K562 (cell line): ENCODE results near the gene GFI1B. TPM values are rescaled to one million over a fixed set of nuclear protein-coding genes. Genes with fewer than 3 reads are reported as not detected.
A peak's percentile ranks its signal among the peaks of the same experiment; 100 is the strongest.

Source experiments
- ATAC-seq: fragments of 200-7000 bp; cut with Tn5 transposase; 3 replicates; pipeline ENCODE4 v1.9.1; 2020; ENCODE audit warnings: moderate library complexity
- Bru-seq: library from RNA; stranded (reverse); fragments of 400-500 nt; gene quantifications from one replicate; lab custom pipeline; 2021; lab: Mats Ljungman, UMichigan
- BruChase-seq, 2 experiments: library from RNA; stranded (reverse); fragments of 400-500 nt; gene quantifications; one replicate each; lab custom pipeline; 2021; lab: Mats Ljungman, UMichigan
- BruUV-seq: library from RNA; stranded (reverse); fragments of 400-500 nt; replicated peaks from 2 replicates; lab custom pipeline; 2021; lab: Mats Ljungman, UMichigan
- CTCF ChIA-PET: fragments of 300-600 bp; formaldehyde crosslinking; extraction: SDS; loops from one replicate; lab custom pipeline; 2021; ENCODE audit warnings: low intra/inter-chr PET ratio; lab: Yijun Ruan, JAX
- POLR2A ChIA-PET: fragments of 300-600, 350-650 bp; sonication (Branson Sonifier 250); formaldehyde crosslinking; extraction: SDS; loops from one replicate; lab custom pipeline; 2021; ENCODE audit warnings: antibody characterized with exemption, inconsistent platforms; lab: Yijun Ruan, JAX
- DNase-seq, 4 experiments: peaks; one replicate each; pipeline versions ENCODE4 v3.0.0 to v3.0.0-alpha.2; 2011 to 2018; ENCODE audit warnings: low spot score in 3 of 4, mixed read lengths in 3 of 4; ENCODE audit errors: extremely low read depth in 1 of 4
- FAIRE-seq: peaks from 2 replicates; lab custom pipeline; 2011; peaks lifted over from hg19 to GRCh38; lab: Jason Lieb, UNC
- H2AFZ ChIP-seq: 2 replicates; pipeline ENCODE4 v1.6.0; 2011; ENCODE audit warnings: low read depth, low read length, control low read depth, inconsistent platforms
- H3K27ac ChIP-seq: fragments of 200-600 bp; 3 replicates; pipeline ENCODE4 v1.8.0; 2011; ENCODE audit warnings: low read depth, mild to moderate bottlenecking, control low read depth, inconsistent platforms, low read length, moderate library complexity, mixed read lengths; ENCODE audit errors: extremely low read depth
- H3K27me3 ChIP-seq, 2 experiments: fragments of 300-600 bp in 1 of 2; 2 replicates in 1 of 2; 3 replicates in 1 of 2; pipeline versions ENCODE4 v1.6.0 to v1.8.0; 2011; ENCODE audit warnings: inconsistent platforms in 2 of 2, low read length in 2 of 2, mild to moderate bottlenecking in 1 of 2, mixed read lengths in 1 of 2, moderate library complexity in 1 of 2; ENCODE audit not compliant: control insufficient read depth in 2 of 2, insufficient read depth in 2 of 2
- H3K36me3 ChIP-seq: fragments of 300-600 bp; 3 replicates; pipeline ENCODE4 v1.8.0; 2011; ENCODE audit warnings: mild to moderate bottlenecking, low read length, inconsistent platforms; ENCODE audit not compliant: control insufficient read depth, insufficient read depth
- H3K4me1 ChIP-seq, 2 experiments: fragments of 200-600 bp in 1 of 2; replicated peaks in 1 of 2; 2 replicates in 1 of 2; 3 replicates in 1 of 2; pipeline versions ENCODE4 v1.5.1 to v1.8.0; 2011; ENCODE audit warnings: inconsistent platforms in 2 of 2, low read length in 2 of 2, mild to moderate bottlenecking in 1 of 2, mixed read lengths in 1 of 2, moderate library complexity in 1 of 2; ENCODE audit not compliant: control insufficient read depth in 2 of 2, insufficient read depth in 2 of 2
- H3K4me2 ChIP-seq: 2 replicates; pipeline ENCODE4 v1.6.1; 2011; ENCODE audit warnings: low read length, control low read depth, inconsistent platforms, mixed read lengths; ENCODE audit not compliant: insufficient read depth
- H3K4me3 ChIP-seq: fragments of 200-600 bp; sonication (generic), shearing (Covaris generic); 2 replicates; pipeline ENCODE4 v1.5.1; 2016; ENCODE audit warnings: control low read depth, inconsistent platforms
- H3K79me2 ChIP-seq: fragments of 200-600 bp; 3 replicates; pipeline ENCODE4 v1.8.0; 2011; ENCODE audit warnings: low read length, inconsistent platforms; ENCODE audit not compliant: control insufficient read depth, insufficient read depth
- H3K9ac ChIP-seq, 2 experiments: 2 replicates each; pipeline versions ENCODE4 v1.6.0 to v1.6.1; 2011; ENCODE audit warnings: low read depth in 2 of 2, low read length in 2 of 2, control low read depth in 1 of 2, inconsistent platforms in 1 of 2, mild to moderate bottlenecking in 1 of 2, mixed read lengths in 1 of 2; ENCODE audit not compliant: insufficient read depth in 1 of 2
- H3K9me1 ChIP-seq: one replicate; pipeline ENCODE4 v1.6.0; 2011; ENCODE audit warnings: inconsistent platforms, mild to moderate bottlenecking, low read length, moderate library complexity; ENCODE audit not compliant: control insufficient read depth, insufficient read depth
- H3K9me3 ChIP-seq: replicated peaks from 2 replicates; pipeline ENCODE4 v1.5.1; 2011; ENCODE audit warnings: low read depth, low read length, inconsistent platforms; ENCODE audit not compliant: control insufficient read depth, insufficient read depth
- H4K20me1 ChIP-seq: replicated peaks from 2 replicates; pipeline ENCODE4 v1.6.1; 2011; ENCODE audit warnings: low read length, inconsistent platforms, mixed read lengths; ENCODE audit not compliant: control insufficient read depth, insufficient read depth
- ATF4 ChIP-seq: fragments of 450-650 bp; formaldehyde crosslinking; IDR thresholded peaks from 2 replicates; pipeline ENCODE4 v1.4.0; 2022; ENCODE audit warnings: mild to moderate bottlenecking, moderate library complexity
- BRF1 ChIP-seq: IDR thresholded peaks from 3 replicates; pipeline ENCODE4 v1.6.1; 2011; ENCODE audit warnings: borderline replicate concordance, mild to moderate bottlenecking; ENCODE audit not compliant: insufficient read length; ENCODE audit errors: extremely low read depth
- CXXC5 ChIP-seq: fragments of 250-450 bp; sonication (Bioruptor Pico); IDR thresholded peaks from 2 replicates; pipeline ENCODE4 v1.8.0; 2022; ENCODE audit warnings: inconsistent platforms, mild to moderate bottlenecking, moderate library complexity
- MTA1 ChIP-seq: fragments of 450-650 bp; IDR thresholded peaks from 2 replicates; pipeline ENCODE4 v1.6.1; 2017; ENCODE audit warnings: borderline replicate concordance
- SNRNP70 ChIP-seq: fragments of 200-400 bp; formaldehyde crosslinking; optimal IDR thresholded peaks from 2 replicates; pipeline ENCODE3; 2017; ENCODE audit warnings: low read depth, low read length
- SPI1 ChIP-seq: IDR thresholded peaks from 2 replicates; pipeline ENCODE4 v1.6.1; 2011; ENCODE audit warnings: low read depth, low read length, control low read depth, borderline replicate concordance
- TBP ChIP-seq: optimal IDR thresholded peaks from 2 replicates; pipeline ENCODE3; 2011; ENCODE audit warnings: low read depth, low read length, improper control_type of control experiment
- ZBTB2 ChIP-seq: fragments of 450-650 bp; IDR thresholded peaks from 2 replicates; pipeline ENCODE4 v1.6.1; 2016; ENCODE audit warnings: antibody characterized with exemption
- ZNF311 ChIP-seq: fragments of 250-450 bp; sonication (Bioruptor Pico); IDR thresholded peaks from 2 replicates; pipeline ENCODE4 v1.4.0; 2020; ENCODE audit warnings: mild to moderate bottlenecking, moderate library complexity
- WGBS: fragments of 100-300 bp; shearing (Covaris generic); methylation state at CpG from one replicate; pipeline ENCODE4 v1.1.6; 2016; ENCODE audit warnings: low coverage, mixed read lengths; ENCODE audit not compliant: insufficient coverage; ENCODE audit errors: missing lambda C conversion rate; 5-methylcytosine and 5-hydroxymethylcytosine counted together
- in situ Hi-C: fragments of 300-500 bp; cut with MboI; formaldehyde crosslinking; loops from 4 replicates; pipeline ENCODE4 v1.15.0; 2018; ENCODE audit warnings: inconsistent platforms, mixed read lengths
- intact Hi-C: fragments of 100-400 bp; cut with micrococcal nuclease; formaldehyde crosslinking; loops from 2 replicates; pipeline ENCODE4 v1.14.2; 2022
- long read RNA-seq, 3 experiments: library from polyadenylated mRNA in 2 of 3; library from RNA in 1 of 3; unstranded in 2 of 3; stranded (forward) in 1 of 3; transcript quantifications; one replicate each; pipeline ENCODE4 v2.0.0, GENCODE V29; 2019 to 2022
- polyA minus RNA-seq, 3 experiments: library from RNA; depleted of rRNA, polyadenylated mRNA; stranded (reverse); fragments of >200 nt; gene quantifications; 2 replicates each; pipeline ENCODE4 v1.2.3, GENCODE V29; 2011
- polyA plus RNA-seq, 8 experiments: library from polyadenylated mRNA; depleted of rRNA in 4 of 8; stranded (reverse) in 5 of 8; unstranded in 3 of 8; fragments of >200 nt; fragmentation: Nextera tagmentation in 2 of 8; fragmentation: Illumina TruSeq in 1 of 8; extraction: Ambion mirVana in 2 of 8; extraction: Trizol in 1 of 8; gene quantifications; 2 replicates each; pipeline versions ENCODE4 v1.2.1 to v1.2.3, GENCODE V29; 2011 to 2014; ENCODE audit warnings: inconsistent platforms in 1 of 8, missing spikeins in 1 of 8
- total RNA-seq, 7 experiments: library from RNA; depleted of rRNA in 6 of 7; stranded (reverse); fragments of >200 nt in 6 of 7; fragmentation: Illumina TruSeq in 2 of 7; extraction: Trizol in 2 of 7; gene quantifications; 2 replicates each; pipeline versions ENCODE4 v1.2.1 to v1.2.3, GENCODE V29; 2011 to 2021; ENCODE audit warnings: low replicate concordance in 1 of 7
- TF ChIP-seq, protein P1 (sequence below), 2 experiments: fragments of 250-450 bp in 1 of 2; fragments of 450-650 bp in 1 of 2; sonication (Bioruptor Pico) in 1 of 2; IDR thresholded peaks; 2 replicates each; pipeline versions ENCODE4 v1.6.1 to v1.8.0; 2016 to 2021; ENCODE audit warnings: mild to moderate bottlenecking in 2 of 2, moderate library complexity in 2 of 2, missing compliant biosample characterization in 1 of 2, missing genetic modification characterization in 1 of 2

GFI1B gene
- total RNA-seq (2011; cell fraction: chromatin; rRNA removed; ENCODE audit: low replicate concordance): 11.1 and 39.0 TPM in 2 replicates
- 28.2 and 30.4 TPM in 2 replicates for total RNA-seq (2011; cell fraction: nucleolus; rRNA removed)
- 20.0 and 26.4 TPM in 2 replicates for total RNA-seq (2011; cell fraction: nucleoplasm; rRNA removed)
- total RNA-seq (2014; rRNA removed) (40.3 and 62.9 TPM in 2 replicates), total RNA-seq (2014; rRNA removed; fragmentation: Illumina TruSeq; extraction: Trizol) (17.5 and 20.1 TPM in 2 replicates), total RNA-seq (2015; rRNA removed; fragmentation: Illumina TruSeq; extraction: Trizol) (34.5 and 34.6 TPM in 2 replicates), total RNA-seq (2021) (73.4 and 75.7 TPM in 2 replicates), polyA plus RNA-seq (2011; rRNA removed) (34.4 and 57.7 TPM in 2 replicates), polyA plus RNA-seq (2014; fragmentation: Illumina TruSeq; extraction: Trizol) (51.8 and 73.3 TPM in 2 replicates), polyA plus RNA-seq (2014; fragmentation: Nextera tagmentation; extraction: Ambion mirVana) (10 to 100 TPM in 1 of 2 experiments, 1 to 10 TPM in 1; 8.0 to 19.1 TPM), polyA plus RNA-seq (2014; rRNA removed) (47.2 and 50.1 TPM in 2 replicates), polyA minus RNA-seq (2011; rRNA and poly(A)+ RNA removed) (16.7 and 22.0 TPM in 2 replicates), Bru-seq, nascent RNA (percentile 53 among the genes with signal in this experiment), BruChase-seq, experiment 1, labeled RNA remaining after a 2-hour chase (percentile 49 among the genes with signal in this experiment), BruChase-seq, experiment 2, labeled RNA remaining after a 6-hour chase (percentile 51 among the genes with signal in this experiment)
- polyA plus RNA-seq (2011; cell fraction: cytosol; rRNA removed): 53.6 and 133 TPM in 2 replicates
- 64.3 and 118 TPM in 2 replicates for polyA plus RNA-seq (2011; cell fraction: nucleus; rRNA removed)
- polyA plus RNA-seq (2012): 64.2 and 77.5 TPM in 2 replicates
- 47.9 and 57.4 TPM in 2 replicates for polyA minus RNA-seq (2011; cell fraction: cytosol; rRNA and poly(A)+ RNA removed)
- polyA minus RNA-seq (2011; cell fraction: nucleus; rRNA and poly(A)+ RNA removed): 20.3 and 22.1 TPM in 2 replicates
- long read RNA-seq, experiment 1, transcript GFI1B-203 (6 exons, 1,643 nt): minor isoform, 14 of 373 reads
- long read RNA-seq, experiment 1, transcript GFI1B-202 (7 exons, 1,797 nt): major isoform, 74 of 373 reads
- long read RNA-seq, experiment 1, transcript GFI1B-207 (7 exons, 1,870 nt): minor isoform, 12 of 373 reads
- long read RNA-seq, experiment 1, partial matches to known transcripts: 244 of 373 reads
- long read RNA-seq, experiment 1, other reads (novel, unspliced or antisense): 29 of 373 reads
- long read RNA-seq, experiment 2, transcript GFI1B-203 (6 exons, 1,643 nt): minor isoform, 19 of 147 reads
- long read RNA-seq, experiment 2, transcript GFI1B-207 (7 exons, 1,870 nt): minor isoform, 11 of 147 reads
- long read RNA-seq, experiment 2, transcript GFI1B-202 (7 exons, 1,797 nt): major isoform, 78 of 147 reads
- long read RNA-seq, experiment 2, partial matches to known transcripts: 10 of 147 reads
- long read RNA-seq, experiment 2, other reads (novel, unspliced or antisense): 29 of 147 reads
- long read RNA-seq, experiment 3, transcript GFI1B-202 (7 exons, 1,797 nt): major isoform, 88 of 154 reads
- long read RNA-seq, experiment 3, transcript GFI1B-203 (6 exons, 1,643 nt): minor isoform, 17 of 154 reads
- long read RNA-seq, experiment 3, transcript GFI1B-207 (7 exons, 1,870 nt): minor isoform, 20 of 154 reads
- long read RNA-seq, experiment 3, partial matches to known transcripts: 6 of 154 reads
- long read RNA-seq, experiment 3, other reads (novel, unspliced or antisense): 23 of 154 reads

DNA sequence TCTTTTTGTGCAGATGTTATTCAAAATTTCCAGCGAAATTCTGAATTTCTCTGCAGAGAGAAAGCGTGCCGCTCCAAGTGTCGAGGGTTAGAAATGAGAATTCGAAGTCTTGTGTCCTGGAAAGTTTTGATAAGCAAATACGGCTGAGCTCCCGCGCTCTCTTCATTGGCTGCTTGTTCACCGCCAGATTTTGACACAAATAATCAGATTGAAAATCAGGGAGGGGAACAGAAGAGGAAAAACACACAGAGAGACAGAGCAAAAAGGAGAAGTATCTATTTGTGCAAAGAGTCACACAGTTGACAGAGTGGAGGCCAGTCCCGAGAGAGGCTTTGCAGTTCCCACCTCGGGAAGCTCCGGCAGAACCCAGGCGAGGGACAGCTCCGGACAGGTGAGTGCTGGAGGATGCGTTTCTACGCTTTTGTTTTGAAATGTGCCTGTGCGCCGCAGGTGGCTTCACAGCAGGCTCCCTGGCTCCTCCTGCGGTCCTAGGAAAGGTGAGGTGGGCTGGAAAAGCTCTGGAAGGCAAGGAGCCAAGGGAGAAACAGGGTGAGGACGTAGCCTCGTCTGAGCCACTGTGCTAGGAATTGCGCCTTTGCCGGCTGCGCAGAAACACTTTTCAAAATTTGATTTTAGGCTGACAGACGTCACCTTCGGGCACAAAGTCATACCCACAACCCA, at the start of gene GFI1B:
Gene GFI1B, plus strand, starts transcription at position 244 of the 681 bp plus-strand sequence. CDS start 7,985 bp downstream, outside the sequence.
- CTCF ChIA-PET: interaction anchor here (1.1 to 2.2 kb wide), 3 partner anchors 44 to 166 kb away, joined by 3 to 13 read pairs (median 5); no protein-coding TSS in a partner anchor
- H3K4me1 ChIP-seq: peaks cover 28 to 43% of the 10 kb centered on the region in 2 experiments
- under 1% methylated on average over 26 of the region's 26 CpGs for WGBS
- H3K27ac ChIP-seq: peak within 1 kb of the TSS; percentile 65
- H3K27me3 ChIP-seq: no peaks in the 10 kb centered on the region
- FAIRE-seq (peak; percentile 79), DNase-seq (peak; percentile 48 to 90 (median 62)), ATAC-seq (peak; percentile 51)
- peaks cover 53% of the 10 kb centered on the region for H3K79me2 ChIP-seq
- in situ Hi-C loops: no loop called here
- peak within 1 kb of the TSS; percentile 63 for H2AFZ ChIP-seq
- peak within 1 kb of the TSS; percentile 93 for H3K4me2 ChIP-seq
- TSS peak; percentile 74 for BruUV-seq
- peak within 1 kb of the TSS; percentile 73 to 93 for H3K9ac ChIP-seq
- intact Hi-C loops: loop anchor here (1.0 to 10.0 kb wide), 5 partner anchors 49 to 474 kb away; no protein-coding TSS in a partner anchor
- POLR2A ChIA-PET: interaction anchor here (0.6 to 1.2 kb wide), 4 partner anchors 15 to 168 kb away, joined by 3 to 5 read pairs (median 3); no protein-coding TSS in a partner anchor
- H3K4me3 ChIP-seq: peak within 1 kb of the TSS; percentile 57
- peaks cover 6% of the 10 kb centered on the region; the same call in 2 of the 3 replicates for H3K36me3 ChIP-seq
- no peaks in the 10 kb centered on the region for H4K20me1 ChIP-seq
- H3K9me1 ChIP-seq: no peaks in the 10 kb centered on the region
- H3K9me3 ChIP-seq: no peaks in the 10 kb centered on the region
- TF ChIP-seq CXXC5: peak; percentile 73
- TF ChIP-seq, protein P1, sequence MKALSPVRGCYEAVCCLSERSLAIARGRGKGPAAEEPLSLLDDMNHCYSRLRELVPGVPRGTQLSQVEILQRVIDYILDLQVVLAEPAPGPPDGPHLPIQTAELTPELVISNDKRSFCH (CRISPR knock-in tag; IDR thresholded peaks at IDR 0.05): no peak
- TF ChIP-seq, protein P1 (tag; IDR thresholded peaks at IDR 0.05): 0 out of 2 replicates have a peak, but pooled peaks have one; percentile 41
- peak; percentile 53; the same call in 1 of the 2 replicates for TF ChIP-seq ZBTB2
- peak; percentile 15; the same call in 1 of the 2 replicates for TF ChIP-seq SPI1
- TF ChIP-seq BRF1: no peak
- TF ChIP-seq SNRNP70: no peak
- 0 out of 2 replicates have a peak, but pooled peaks have one; percentile 46 for TF ChIP-seq MTA1
- TF ChIP-seq ZNF311 (CRISPR knock-in tag): 0 out of 2 replicates have a peak, but pooled peaks have one; percentile 39
- no peak for TF ChIP-seq ATF4 (CRISPR knock-in tag)
- peak; percentile 59 for TF ChIP-seq TBP
